Fibroblast of villous mesenchyme (primary cell): ENCODE results near the gene MRPL2. TPM values are rescaled to one million over a fixed set of nuclear protein-coding genes. Genes with fewer than 3 reads are reported as not detected.

Experiments used
- DNase-seq: peaks from one replicate; pipeline ENCODE4 v3.0.0-alpha.2; 2010; ENCODE audit warnings: low read depth
- H3K4me3 ChIP-seq: 2 replicates; pipeline ENCODE4 v1.5.1; 2011; ENCODE audit warnings: low read depth, mild to moderate bottlenecking, low read length
- total RNA-seq: library from RNA; depleted of rRNA; stranded (reverse); fragments of >200 nt; gene quantifications from 2 replicates; pipeline ENCODE4 v1.2.3, GENCODE V29; 2012
- TF ChIP-seq, protein P1 (sequence below): IDR thresholded peaks from 2 replicates; pipeline ENCODE4 v1.5.1; 2012; ENCODE audit warnings: low read depth, mild to moderate bottlenecking, low read length; ENCODE audit not compliant: insufficient read depth

Gene MRPL2
- total RNA-seq, 1 donor = 20.7 TPM

DNA sequence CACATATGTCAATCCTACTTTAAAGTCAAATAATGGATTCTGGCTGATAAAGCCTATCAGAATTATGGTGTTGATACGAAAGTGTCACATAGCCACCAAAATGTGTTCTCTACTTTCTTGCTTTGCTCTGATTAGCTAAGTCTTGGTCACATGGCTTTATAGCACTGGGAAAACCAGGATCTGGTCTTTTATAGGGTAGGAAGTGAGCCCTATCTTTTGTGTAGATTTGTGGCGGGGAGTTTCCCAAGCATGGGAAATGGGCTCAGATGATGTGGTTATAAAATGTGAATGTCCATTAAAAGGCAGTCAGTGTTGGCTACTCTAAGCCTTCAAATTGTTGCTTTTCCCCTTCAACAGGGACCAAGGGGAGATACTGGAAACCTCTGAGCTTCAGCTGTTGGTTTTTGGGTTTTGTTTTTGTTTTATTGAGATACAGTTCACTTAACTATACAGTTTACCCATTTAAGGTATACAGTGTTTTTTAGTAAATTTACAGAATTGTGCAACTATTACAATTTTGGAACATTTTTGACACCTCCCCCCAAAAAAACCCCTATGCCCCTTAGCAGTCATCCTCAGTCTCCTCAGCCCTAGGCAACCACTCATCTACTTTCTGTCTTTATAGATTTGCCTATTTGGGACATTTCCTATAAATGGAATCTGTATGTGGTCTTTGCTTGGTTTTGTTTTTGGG is 25.6 kb downstream of the MRPL2 start:
- TF ChIP-seq, protein P1, sequence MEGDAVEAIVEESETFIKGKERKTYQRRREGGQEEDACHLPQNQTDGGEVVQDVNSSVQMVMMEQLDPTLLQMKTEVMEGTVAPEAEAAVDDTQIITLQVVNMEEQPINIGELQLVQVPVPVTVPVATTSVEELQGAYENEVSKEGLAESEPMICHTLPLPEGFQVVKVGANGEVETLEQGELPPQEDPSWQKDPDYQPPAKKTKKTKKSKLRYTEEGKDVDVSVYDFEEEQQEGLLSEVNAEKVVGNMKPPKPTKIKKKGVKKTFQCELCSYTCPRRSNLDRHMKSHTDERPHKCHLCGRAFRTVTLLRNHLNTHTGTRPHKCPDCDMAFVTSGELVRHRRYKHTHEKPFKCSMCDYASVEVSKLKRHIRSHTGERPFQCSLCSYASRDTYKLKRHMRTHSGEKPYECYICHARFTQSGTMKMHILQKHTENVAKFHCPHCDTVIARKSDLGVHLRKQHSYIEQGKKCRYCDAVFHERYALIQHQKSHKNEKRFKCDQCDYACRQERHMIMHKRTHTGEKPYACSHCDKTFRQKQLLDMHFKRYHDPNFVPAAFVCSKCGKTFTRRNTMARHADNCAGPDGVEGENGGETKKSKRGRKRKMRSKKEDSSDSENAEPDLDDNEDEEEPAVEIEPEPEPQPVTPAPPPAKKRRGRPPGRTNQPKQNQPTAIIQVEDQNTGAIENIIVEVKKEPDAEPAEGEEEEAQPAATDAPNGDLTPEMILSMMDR = no peak
- no peak overlapping the region for H3K4me3 ChIP-seq
- DNase-seq = peak; percentile 27

DNA sequence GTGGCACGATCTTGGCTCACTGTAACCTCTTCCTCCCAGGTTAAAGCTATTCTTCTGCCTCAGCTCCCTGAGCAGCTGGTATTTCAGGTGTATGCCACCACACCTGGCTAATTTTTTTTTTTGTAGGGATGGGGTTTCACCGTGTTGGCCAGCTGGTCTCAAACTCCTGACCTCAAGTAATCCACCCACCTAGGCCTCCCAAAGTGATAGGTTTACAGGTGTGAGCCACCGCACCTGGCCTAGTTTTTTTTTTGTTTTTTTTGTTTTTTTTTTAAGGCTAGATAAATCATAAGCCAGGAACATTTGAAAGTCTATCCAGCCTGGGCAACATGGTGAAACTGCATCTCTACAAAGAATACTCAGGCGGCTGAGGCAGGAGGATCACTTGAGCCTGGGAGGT is 26.9 kb downstream of the MRPL2 start:
- TF ChIP-seq, protein P1 = no peak
- DNase-seq = no peak
- H3K4me3 ChIP-seq = no peak overlapping the region

DNA sequence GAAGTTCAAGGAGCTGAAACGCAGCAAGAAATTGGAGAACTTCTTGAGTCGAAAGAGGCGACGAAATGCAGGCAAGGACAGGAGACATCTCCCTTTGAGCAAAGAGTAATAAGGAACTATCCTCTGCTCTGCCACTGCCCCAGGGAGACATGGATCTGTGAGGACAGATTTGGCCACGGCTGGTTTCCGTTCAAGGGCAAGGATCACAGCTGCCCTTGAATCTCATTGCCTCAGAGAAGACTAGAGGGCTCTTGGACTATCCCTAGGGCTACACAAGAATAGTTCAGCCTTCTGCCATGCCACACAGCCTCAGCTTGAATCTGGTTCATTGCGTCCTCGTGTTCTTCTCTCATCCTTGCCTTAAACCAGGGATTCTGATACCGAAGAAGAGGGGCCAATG is 30.1 kb downstream of the MRPL2 start:
- DNase-seq = no peak
- H3K4me3 ChIP-seq = no peak overlapping the region
- TF ChIP-seq, protein P1 = no peak

DNA sequence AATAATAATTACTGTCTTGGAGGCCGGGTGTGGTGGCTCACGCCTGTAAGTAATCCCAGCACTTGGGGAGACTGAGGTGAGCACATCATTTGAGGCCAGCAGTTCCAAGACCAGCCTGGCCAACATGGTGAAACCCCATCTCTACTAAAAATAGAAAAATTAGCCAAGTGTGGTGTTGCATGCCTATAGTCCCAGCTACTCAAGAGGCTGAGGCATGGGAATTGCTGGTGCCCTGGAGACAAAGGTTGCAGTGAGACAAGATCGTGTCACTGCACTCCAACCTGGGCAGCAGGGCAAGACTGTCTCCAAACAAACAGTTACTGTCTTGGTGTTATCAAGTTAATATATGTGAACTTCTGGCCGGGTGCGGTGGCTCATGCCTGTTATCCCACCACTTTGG is 32.9 kb downstream of the MRPL2 start:
- H3K4me3 ChIP-seq = no peak overlapping the region
- DNase-seq = no peak
- TF ChIP-seq, protein P1 = no peak

DNA sequence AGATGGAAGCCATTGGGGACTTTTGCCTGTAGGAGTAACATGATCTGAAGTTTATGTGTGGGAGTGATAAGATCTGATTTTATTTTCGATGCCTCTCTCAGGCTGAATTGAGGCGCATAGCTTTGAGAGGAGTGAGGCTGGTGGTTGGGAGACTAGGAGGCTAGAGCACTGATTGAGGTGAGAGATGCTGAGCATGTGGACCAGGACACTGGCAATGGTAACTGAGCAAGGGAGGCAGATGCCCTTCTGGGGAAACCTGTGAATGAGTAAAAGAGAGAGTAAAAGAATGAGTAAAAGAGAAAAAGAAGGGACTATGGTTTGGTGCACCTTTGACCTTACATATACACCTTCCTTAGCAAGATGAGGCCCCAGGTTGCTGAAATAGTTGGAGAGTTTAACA is 34.8 kb downstream of the MRPL2 start:
- TF ChIP-seq, protein P1 = no peak
- no peak overlapping the region for H3K4me3 ChIP-seq
- peak; percentile 7 for DNase-seq

DNA sequence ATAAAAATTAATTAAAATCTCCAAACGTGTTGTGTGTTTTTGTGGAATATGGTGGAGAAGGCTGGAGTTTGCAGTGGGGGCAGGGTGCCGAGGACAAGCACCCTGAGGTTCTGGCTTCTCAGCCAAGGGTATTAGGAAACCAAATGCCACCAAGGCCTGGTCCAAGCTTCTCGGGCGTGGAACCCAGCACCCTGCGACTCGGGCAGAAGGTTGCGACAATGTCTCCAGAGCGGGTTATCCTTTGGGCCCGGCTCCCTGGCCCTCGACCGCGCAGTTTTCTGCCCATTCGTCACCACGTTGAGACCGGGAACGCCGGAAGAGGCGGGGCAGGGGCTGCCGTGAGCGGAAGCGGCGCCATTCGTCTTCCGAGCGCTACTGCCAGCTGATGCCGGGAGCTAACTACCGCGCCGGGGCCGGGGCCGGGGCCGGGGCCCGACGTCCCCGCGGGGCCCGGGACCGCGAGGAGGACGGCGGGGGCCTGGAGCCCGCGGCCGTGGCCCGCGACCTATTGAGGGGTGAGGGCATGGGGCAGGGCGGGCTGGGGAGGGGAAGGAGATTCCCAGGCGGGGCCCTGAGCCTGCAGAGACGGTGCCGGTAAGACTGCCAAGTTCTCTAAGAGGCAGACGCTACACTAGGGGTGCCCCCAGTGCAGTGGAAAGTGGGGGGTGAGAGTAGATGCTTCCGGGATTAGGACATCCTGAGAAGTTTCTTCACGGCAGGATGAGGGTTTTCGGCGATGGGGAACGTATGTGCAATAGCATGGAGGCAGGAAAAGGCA is 37.8 kb downstream of the MRPL2 start, which contains the start of gene RRP36:
Gene RRP36 (plus strand): TSS at position 354 of the 778 bp plus-strand sequence. CDS start 32 bp downstream, at position 386.
- H3K4me3 ChIP-seq = peak within 1 kb of the TSS; percentile 100
- DNase-seq = peak; percentile 64
- TF ChIP-seq, protein P1 = no peak
